Activated CD8-positive, alpha-beta memory T cell treated with anti-CD3 and anti-CD28 coated beads for 24 hours (primary cell): Measurements from ENCODE around the gene SLC22A14.
A peak's percentile ranks its signal among the peaks of the same experiment; 100 is the strongest.
"Not testable (repeated sequence)": the region's sequence is repeated elsewhere in the genome, so short reads cannot be mapped to it uniquely, and the experiment has no call there.

ENCODE experiments used
- DNase-seq: peaks from one replicate; pipeline ENCODE4 v3.0.0-alpha.2; 2020

Gene SLC22A14

GRCh38 chr3:38271553-38271952 is 10.5 kb upstream of the SLC22A14 start:
- DNase-seq = no peak

- no peak for DNase-seq
These were observed 7.0 kb upstream of the SLC22A14 start for GRCh38 chr3:38274864-38275649.

GRCh38 chr3:38275658-38276057 is 6.4 kb upstream of the SLC22A14 start:
- no peak for DNase-seq

GRCh38 chr3:38276081-38276916 is 5.8 kb upstream of the SLC22A14 start:
- no peak for DNase-seq

GRCh38 chr3:38276917-38277630 is 5.0 kb upstream of the SLC22A14 start:
- DNase-seq = no peak

GRCh38 chr3:38278841-38279240 is 3.3 kb upstream of the SLC22A14 start:
- DNase-seq = no peak

- DNase-seq = no peak
These were observed 2.0 kb downstream of the SLC22A14 start for GRCh38 chr3:38283810-38284755.

- no peak for DNase-seq
These were observed 2.7 kb downstream of the SLC22A14 start for GRCh38 chr3:38284756-38285150.

GRCh38 chr3:38289286-38290217 is 7.5 kb downstream of the SLC22A14 start:
- DNase-seq = not testable (repeated sequence)

GRCh38 chr3:38297053-38297452 is 15.0 kb downstream of the SLC22A14 start:
- not testable (repeated sequence) for DNase-seq

DNA sequence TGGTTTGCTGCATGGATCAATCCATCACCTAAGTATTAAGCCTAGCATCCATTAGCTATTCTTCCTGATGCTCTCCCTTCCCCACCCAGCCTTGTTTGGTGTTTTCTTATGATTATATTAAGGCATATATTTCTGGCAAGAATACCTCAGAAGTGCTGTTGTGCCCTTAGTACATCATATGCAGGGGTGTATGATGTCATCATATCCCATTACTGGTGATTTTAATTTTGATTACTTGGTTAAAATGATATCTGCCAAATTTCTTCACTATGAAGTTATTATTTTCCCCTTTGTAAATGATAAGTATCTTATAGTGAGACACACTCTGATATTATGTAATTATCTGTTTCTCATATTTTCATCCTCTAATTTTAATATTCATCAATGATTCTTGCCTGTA is 15.4 kb downstream of the SLC22A14 start:
- DNase-seq = no peak

- DNase-seq = peak; percentile 19
These were observed 16.0 kb downstream of the SLC22A14 start for GRCh38 chr3:38297947-38298711.

- no peak for DNase-seq
These were observed 24.8 kb downstream of the SLC22A14 start for GRCh38 chr3:38306941-38307340.

GRCh38 chr3:38307599-38307998 is 25.5 kb downstream of the SLC22A14 start:
- no peak for DNase-seq

GRCh38 chr3:38308456-38308855 is 26.4 kb downstream of the SLC22A14 start:
- DNase-seq = no peak

DNA sequence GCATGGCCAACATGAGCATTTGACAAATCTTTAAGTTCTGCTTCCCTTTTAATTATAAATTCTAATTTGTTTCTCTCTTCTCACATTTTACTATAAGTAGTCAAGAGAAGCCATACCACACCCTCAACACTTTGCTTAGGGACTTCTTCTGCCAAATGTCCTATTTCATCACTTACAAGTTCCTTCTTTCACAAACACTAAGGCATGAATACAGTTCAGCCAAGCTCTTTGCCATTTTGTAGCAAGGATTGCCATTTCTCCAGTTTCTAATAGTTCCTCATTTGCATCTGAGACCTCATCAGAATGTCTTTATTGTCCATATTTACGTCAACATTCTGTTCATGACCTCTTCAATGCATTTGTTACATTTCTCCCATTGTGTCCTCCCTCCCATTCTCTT is 29.4 kb downstream of the SLC22A14 start:
- DNase-seq = no peak

DNA sequence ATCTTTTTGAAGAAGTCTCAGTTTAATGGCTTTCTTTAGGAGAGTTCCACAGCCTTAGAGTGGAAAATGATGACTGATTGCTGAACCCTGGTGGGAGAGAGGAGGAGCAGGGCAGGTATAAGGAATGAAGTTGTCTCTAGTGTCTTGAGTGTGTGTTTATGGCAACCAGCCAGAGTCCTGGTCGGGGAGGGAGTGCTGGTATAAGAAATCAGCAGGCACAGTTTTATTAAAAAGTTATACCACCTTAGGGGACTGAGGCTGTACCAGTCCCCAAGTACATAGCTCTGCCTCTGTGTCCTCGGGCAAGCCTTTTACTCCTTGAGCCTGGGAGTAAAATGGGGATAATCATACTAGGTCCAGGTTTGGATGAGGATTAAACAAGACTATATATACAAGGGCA is 29.8 kb downstream of the SLC22A14 start:
- DNase-seq = no peak

- DNase-seq = no peak
These were observed 30.3 kb downstream of the SLC22A14 start for GRCh38 chr3:38312356-38312755.

DNA sequence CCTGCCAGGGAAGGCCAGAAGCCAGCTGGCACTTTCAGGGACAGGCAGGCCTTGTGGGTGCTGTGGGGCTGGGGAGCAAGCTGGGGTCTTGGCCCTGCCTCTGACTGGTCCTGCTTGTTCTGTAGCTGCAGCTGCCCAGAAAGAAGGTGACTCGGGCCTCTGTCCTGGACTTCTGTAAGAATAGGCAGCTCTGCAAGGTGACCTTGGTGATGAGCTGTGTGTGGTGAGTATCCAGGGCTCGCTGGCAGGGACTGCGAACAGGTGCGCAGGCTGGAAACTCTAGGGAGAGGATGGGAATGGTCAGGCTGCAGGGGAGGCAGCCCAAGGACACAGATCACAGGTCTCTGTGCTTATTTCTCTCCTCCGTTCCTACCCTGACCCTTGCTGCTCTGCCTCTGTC is 31.2 kb downstream of the SLC22A14 start:
- DNase-seq = no peak

GRCh38 chr3:38313695-38314094 is 31.6 kb downstream of the SLC22A14 start:
- DNase-seq = no peak
